Measurements from ENCODE around the gene ADCYAP1R1. TPM values are rescaled to one million over a fixed set of nuclear protein-coding genes. Genes with fewer than 3 reads are reported as not detected.

The ADCYAP1R1 gene
- total RNA-seq, 1 experiment from 2014 or later = 8.9 TPM

DNA sequence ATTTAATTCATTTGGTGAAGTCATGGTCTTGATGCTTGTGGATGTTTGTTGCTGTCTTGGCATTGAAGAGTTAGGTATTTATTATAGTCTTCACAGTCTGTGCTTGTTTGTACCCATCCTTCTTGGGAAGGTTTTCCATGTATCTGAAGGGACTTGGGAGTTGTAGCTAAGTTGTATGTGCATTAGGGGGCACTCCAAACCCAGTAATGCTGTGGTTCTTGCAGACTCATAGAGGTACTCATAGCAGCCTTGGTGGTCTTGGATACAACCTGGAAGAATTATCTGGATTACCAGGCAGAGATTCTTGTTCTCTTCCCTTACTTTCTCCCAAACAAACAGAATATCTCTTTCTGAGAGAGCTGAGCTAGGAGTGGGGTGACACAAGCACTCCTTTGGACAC is 93.2 kb downstream of the ADCYAP1R1 start:
- no peak overlapping the region for H2AK5ac ChIP-seq (ENCODE audit: insufficient read length, low read length)
- H2BK5ac ChIP-seq (ENCODE audit: insufficient read length, low read length) = no peak overlapping the region
- H3T11ph ChIP-seq (ENCODE audit: low read length) = no peak overlapping the region
- H3K9me3 ChIP-seq (ENCODE audit: control insufficient read depth, low read depth, low read length) = no peaks in the 10 kb centered on the region
- no peak overlapping the region for H3K14ac ChIP-seq (ENCODE audit: insufficient read depth, low read length)
- no peak overlapping the region for H3K4ac ChIP-seq (ENCODE audit: low read depth, low read length)
- no peak overlapping the region for H2AFZ ChIP-seq (ENCODE audit: low read length)
- H2BK120ac ChIP-seq (ENCODE audit: low read depth, low read length, poor library complexity, severe bottlenecking) = no peak overlapping the region
- H2BK12ac ChIP-seq (ENCODE audit: insufficient read length, low read depth, low read length) = no peak overlapping the region
- H4K20me1 ChIP-seq (ENCODE audit: control insufficient read depth, insufficient read depth, insufficient read length) = no peaks in the 10 kb centered on the region
- H3K4me1 Mint-ChIP-seq = 0 out of 4 replicates have a peak, but pooled peaks cover 0 to 2% of the 10 kb centered on the region in 2 experiments
- H3K4me1 ChIP-seq (ENCODE audit: insufficient read depth, low read length) = no peaks in the 10 kb centered on the region
- no peak overlapping the region for H4K8ac ChIP-seq (replicated peaks; ENCODE audit: insufficient read length, low read depth, low read length)
- H3K79me2 ChIP-seq (ENCODE audit: insufficient read depth, low read length) = no peaks in the 10 kb centered on the region
- no peaks in the 10 kb centered on the region for H3K27me3 ChIP-seq (ENCODE audit: insufficient read depth, low read length)
- H3K23me2 ChIP-seq (ENCODE audit: insufficient read length, low read depth, low read length, poor library complexity, severe bottlenecking) = no peaks in the 10 kb centered on the region
- H3K27ac ChIP-seq (ENCODE audit: insufficient read length, low read depth, low read length) = no peak overlapping the region
- no peak overlapping the region for H3K18ac ChIP-seq (ENCODE audit: insufficient read length, low read depth, low read length)
- H3K79me1 ChIP-seq (ENCODE audit: insufficient read depth, low read depth, low read length, poor library complexity, severe bottlenecking) = no peaks in the 10 kb centered on the region
- TF ChIP-seq, protein P1, sequence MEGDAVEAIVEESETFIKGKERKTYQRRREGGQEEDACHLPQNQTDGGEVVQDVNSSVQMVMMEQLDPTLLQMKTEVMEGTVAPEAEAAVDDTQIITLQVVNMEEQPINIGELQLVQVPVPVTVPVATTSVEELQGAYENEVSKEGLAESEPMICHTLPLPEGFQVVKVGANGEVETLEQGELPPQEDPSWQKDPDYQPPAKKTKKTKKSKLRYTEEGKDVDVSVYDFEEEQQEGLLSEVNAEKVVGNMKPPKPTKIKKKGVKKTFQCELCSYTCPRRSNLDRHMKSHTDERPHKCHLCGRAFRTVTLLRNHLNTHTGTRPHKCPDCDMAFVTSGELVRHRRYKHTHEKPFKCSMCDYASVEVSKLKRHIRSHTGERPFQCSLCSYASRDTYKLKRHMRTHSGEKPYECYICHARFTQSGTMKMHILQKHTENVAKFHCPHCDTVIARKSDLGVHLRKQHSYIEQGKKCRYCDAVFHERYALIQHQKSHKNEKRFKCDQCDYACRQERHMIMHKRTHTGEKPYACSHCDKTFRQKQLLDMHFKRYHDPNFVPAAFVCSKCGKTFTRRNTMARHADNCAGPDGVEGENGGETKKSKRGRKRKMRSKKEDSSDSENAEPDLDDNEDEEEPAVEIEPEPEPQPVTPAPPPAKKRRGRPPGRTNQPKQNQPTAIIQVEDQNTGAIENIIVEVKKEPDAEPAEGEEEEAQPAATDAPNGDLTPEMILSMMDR (conservative IDR thresholded peaks at IDR 0.05) = peak; percentile 66
- no peak overlapping the region for H4K91ac ChIP-seq (ENCODE audit: insufficient read length, low read depth, low read length)
- no peak overlapping the region for H2BK20ac ChIP-seq (ENCODE audit: low read depth, low read length, poor library complexity, severe bottlenecking)
- no peak overlapping the region for H4K5ac ChIP-seq (ENCODE audit: insufficient read length, low read depth, low read length)
- H3K56ac ChIP-seq (ENCODE audit: insufficient read length, low read depth, low read length) = no peak overlapping the region
- no peak overlapping the region for H3K4me3 Mint-ChIP-seq
- peaks cover 16% of the 10 kb centered on the region for H3K27me3 Mint-ChIP-seq (ENCODE audit: low read depth)
- no peak for DNase-seq
- H3K9me3 Mint-ChIP-seq = peaks cover 0 to 10% of the 10 kb centered on the region in 2 experiments; a peak in 1 of 5 replicates
- no peak overlapping the region for H3K27ac Mint-ChIP-seq
- H3K23ac ChIP-seq (ENCODE audit: insufficient read length, low read depth, low read length) = no peak overlapping the region
- no peak overlapping the region for H2BK15ac ChIP-seq (ENCODE audit: low read depth, low read length)
- H3K9ac ChIP-seq (ENCODE audit: extremely low read depth, insufficient read length, low read length) = no peak overlapping the region
- no peaks in the 10 kb centered on the region for H3K36me3 Mint-ChIP-seq (ENCODE audit: insufficient read depth in 1 of 3, low read depth in 3 of 3)
- H3K4me2 ChIP-seq (ENCODE audit: insufficient read depth, insufficient read length, low read length) = no peak overlapping the region
